ENCODE measurements around the gene FKBP3. TPM values are rescaled to one million over a fixed set of nuclear protein-coding genes. Genes with fewer than 3 reads are reported as not detected.

The FKBP3 gene
- total RNA-seq, result 10 to 100 TPM in 3 of 4 donors, 1 to 10 TPM in 1; 3.7 to 47.8 (median 27.7) TPM

DNA sequence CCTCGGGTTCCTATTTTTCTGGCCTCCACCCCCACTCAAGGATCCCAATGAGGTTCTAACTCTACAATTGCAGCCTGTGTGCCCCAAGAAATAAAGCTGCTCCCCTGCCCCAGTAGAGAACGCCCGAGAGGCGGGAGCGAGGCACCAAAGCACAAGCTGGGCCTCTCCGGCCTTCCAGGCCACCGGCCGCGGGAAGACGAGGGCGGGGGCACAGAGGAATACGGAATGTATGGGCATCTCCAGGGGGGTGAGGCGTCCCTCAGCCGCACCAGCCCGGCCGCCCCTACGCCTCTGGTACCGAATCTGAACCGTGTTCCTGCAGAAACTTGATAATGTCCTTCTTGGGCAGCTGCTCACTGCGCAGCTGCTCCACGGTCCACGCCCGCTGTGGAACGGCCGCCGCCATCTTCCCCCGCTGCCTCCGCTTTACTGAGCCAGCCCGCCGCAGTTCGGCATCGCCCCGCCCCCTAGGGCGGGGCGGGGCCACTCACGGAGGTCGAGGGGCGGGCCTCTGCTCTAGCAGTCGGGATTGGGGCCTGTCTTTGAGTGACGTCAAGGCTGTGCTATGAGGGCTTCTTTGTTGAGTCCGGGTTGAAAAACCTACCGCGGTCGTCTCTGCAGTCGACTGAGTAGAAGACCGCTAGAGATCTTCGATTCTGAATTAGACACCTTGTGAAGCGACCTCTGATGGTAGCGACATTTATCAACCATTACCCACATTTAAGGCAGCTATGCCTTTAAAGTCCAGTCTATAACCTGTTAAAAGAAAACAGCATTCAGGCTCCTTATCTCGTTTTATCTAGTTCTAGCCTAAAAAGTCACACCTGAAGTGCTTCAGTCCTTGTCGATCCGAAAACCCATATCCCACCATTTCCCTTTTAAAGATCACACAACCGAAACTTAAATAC is at the start of gene FKBP3:
Gene FKBP3 (minus strand): TSS at position 431 of the 908 bp plus-strand sequence. CDS start 25 bp downstream, at position 406.
- no peaks in the 10 kb centered on the region for H3K9me3 ChIP-seq
- H3K27ac ChIP-seq, result peak within 1 kb of the TSS; percentile 90 to 93 (median 92)
- H3K4me1 ChIP-seq, result peaks cover 6 to 26% (median 23%) of the 10 kb centered on the region in 4 donors
- peaks cover 0 to 8% (median 1%) of the 10 kb centered on the region in 4 donors for H3K36me3 ChIP-seq
- in situ Hi-C loops (cut with MboI; ENCODE audit: low pct_ligation_motif_present in 1 of 4, low pct_unique_long_range_greater_than_20kb in 1 of 4, low sequenced_read_pairs in 3 of 4), result loop anchor here in 2 of 4 donors (5.0 to 10.0 kb wide), 2 partner anchors 170 to 172 kb away; partner anchors contain the start of genes KLHL28 (in 2 of the 2) and TOGARAM1 (in 2 of the 2)
- TF ChIP-seq EP300 (IDR thresholded peaks at IDR 0.05; ENCODE audit: low read depth), result no peak
- peak; percentile 93 for TF ChIP-seq POLR2A (IDR thresholded peaks at IDR 0.05)
- TF ChIP-seq POLR2AphosphoS5 (IDR thresholded peaks at IDR 0.05), result peak; percentile 87 to 96 (median 94)
- peak in 1 of 5 experiments; percentile 12 for TF ChIP-seq CTCF (IDR thresholded peaks at IDR 0.05)
- intact Hi-C loops (cut with DNase I; ENCODE audit: low total_unique reads), result loop anchor here (10.0 kb wide), 1 partner anchor 170 kb away; the partner anchor contains the start of genes KLHL28 and TOGARAM1
- DNase-seq, result peak; percentile 97
- H3K27me3 ChIP-seq, result no peaks in the 10 kb centered on the region
- 0 to 1% methylated on average over 4 to 19 of the region's 53 CpGs for WGBS, 2 donors (ENCODE audit: low coverage in 1 of 2)
- peak within 1 kb of the TSS; percentile 50 to 96 (median 66) for H3K4me3 ChIP-seq

GRCh38 chr14:45181806-45182205 is 47.5 kb upstream of the FKBP3 start:
- Histone ChIP-seq H3K4me1 (no peaks in the 10 kb centered on the region), H3K36me3 (no peaks in the 10 kb centered on the region), H3K9me3 (no peaks in the 10 kb centered on the region), H3K4me3 (no peak overlapping the region), H3K27me3 (no peaks in the 10 kb centered on the region), H3K27ac (no peak overlapping the region)
- TF ChIP-seq POLR2AphosphoS5 (IDR thresholded peaks at IDR 0.05) (no peak), EP300 (IDR thresholded peaks at IDR 0.05; ENCODE audit: low read depth) (no peak), CTCF (IDR thresholded peaks at IDR 0.05) (no peak), POLR2A (IDR thresholded peaks at IDR 0.05) (no peak)
- DNase-seq, result no peak
- intact Hi-C loops (cut with DNase I; ENCODE audit: low total_unique reads), result no loop called here
- WGBS, 2 donors (ENCODE audit: low coverage in 1 of 2), result 64 to 77% methylated on average over 3 of the region's 3 CpGs
- in situ Hi-C loops (cut with MboI; ENCODE audit: low pct_ligation_motif_present in 1 of 4, low pct_unique_long_range_greater_than_20kb in 1 of 4, low sequenced_read_pairs in 3 of 4), result no loop called here

DNA sequence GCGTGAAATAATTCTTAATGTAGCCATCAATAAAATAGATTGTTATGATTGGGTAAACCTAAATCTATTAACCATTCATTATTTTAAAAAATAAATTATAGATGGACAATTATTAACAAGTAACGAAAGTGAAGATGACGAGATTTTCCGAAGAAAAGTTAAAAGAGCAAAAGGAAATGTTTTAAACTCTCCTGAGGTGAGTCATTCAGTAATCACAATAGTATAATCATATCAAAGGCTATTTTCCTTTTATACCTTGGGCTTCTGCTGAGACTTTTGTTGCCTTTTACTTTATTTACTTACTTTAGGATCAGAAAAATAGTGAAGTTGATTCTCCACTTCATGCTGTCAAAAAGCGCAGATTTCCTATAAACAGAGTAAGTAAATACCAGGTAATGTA is 47.0 kb upstream of the FKBP3 start:
- no peaks in the 10 kb centered on the region for H3K27me3 ChIP-seq
- TF ChIP-seq POLR2AphosphoS5 (IDR thresholded peaks at IDR 0.05), result no peak
- no peak for TF ChIP-seq CTCF (IDR thresholded peaks at IDR 0.05)
- no peak for TF ChIP-seq POLR2A (IDR thresholded peaks at IDR 0.05)
- no peak for TF ChIP-seq EP300 (IDR thresholded peaks at IDR 0.05; ENCODE audit: low read depth)
- no peak for DNase-seq
- H3K4me1 ChIP-seq, result no peaks in the 10 kb centered on the region
- H3K36me3 ChIP-seq, result no peaks in the 10 kb centered on the region
- H3K4me3 ChIP-seq, result no peak overlapping the region
- in situ Hi-C loops (cut with MboI; ENCODE audit: low pct_ligation_motif_present in 1 of 4, low pct_unique_long_range_greater_than_20kb in 1 of 4, low sequenced_read_pairs in 3 of 4), result no loop called here
- WGBS, 2 donors (ENCODE audit: low coverage in 1 of 2), result 96 to 97% methylated on average over 5 of the region's 5 CpGs
- no peaks in the 10 kb centered on the region for H3K9me3 ChIP-seq
- no peak overlapping the region for H3K27ac ChIP-seq
- intact Hi-C loops (cut with DNase I; ENCODE audit: low total_unique reads), result no loop called here

DNA sequence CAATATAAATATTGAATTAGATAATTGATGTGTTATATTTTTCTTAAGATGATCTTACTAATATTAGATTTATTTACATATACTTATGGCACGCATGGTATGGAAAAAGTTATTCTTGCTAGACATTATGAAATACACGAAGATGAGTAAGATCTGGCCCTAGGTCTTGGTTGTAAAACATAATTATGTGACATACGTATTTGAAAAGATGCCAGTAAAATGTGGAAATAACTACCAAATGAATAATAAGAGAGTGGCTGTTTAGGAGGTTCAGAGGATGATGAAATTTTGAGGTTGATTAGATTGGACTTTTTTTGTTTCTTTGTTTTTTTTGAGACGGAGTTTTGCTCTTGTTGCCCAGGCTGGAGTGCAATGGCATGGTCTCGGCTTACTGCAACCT is 42.8 kb upstream of the FKBP3 start:
- in situ Hi-C loops (cut with MboI; ENCODE audit: low pct_ligation_motif_present in 1 of 4, low pct_unique_long_range_greater_than_20kb in 1 of 4, low sequenced_read_pairs in 3 of 4), result no loop called here
- no peak for DNase-seq
- WGBS, 2 donors (ENCODE audit: low coverage in 1 of 2), result 79 to 80% methylated on average over 5 of the region's 5 CpGs

More for the DNA sequence above, 42.8 kb upstream of the FKBP3 start:
- Histone ChIP-seq H3K27ac (no peak overlapping the region), H3K27me3 (no peaks in the 10 kb centered on the region), H3K9me3 (no peaks in the 10 kb centered on the region), H3K4me1 (no peaks in the 10 kb centered on the region), H3K4me3 (no peak overlapping the region), H3K36me3 (no peaks in the 10 kb centered on the region)
- intact Hi-C loops (cut with DNase I; ENCODE audit: low total_unique reads), result no loop called here
- TF ChIP-seq POLR2A (IDR thresholded peaks at IDR 0.05) (no peak), EP300 (IDR thresholded peaks at IDR 0.05; ENCODE audit: low read depth) (no peak), CTCF (IDR thresholded peaks at IDR 0.05) (no peak), POLR2AphosphoS5 (IDR thresholded peaks at IDR 0.05) (no peak)
